ENCODE measurements around the gene MFNG.

MFNG gene

GRCh38 chr22:37427135-37427710, 59.0 kb downstream of the MFNG start, which contains the start of gene ELFN2:
Gene ELFN2, minus strand, starts transcription at chr22:37427479. Its CDS starts 51,945 bp downstream, at chr22:37375534.
- TF ChIP-seq, protein P1, sequence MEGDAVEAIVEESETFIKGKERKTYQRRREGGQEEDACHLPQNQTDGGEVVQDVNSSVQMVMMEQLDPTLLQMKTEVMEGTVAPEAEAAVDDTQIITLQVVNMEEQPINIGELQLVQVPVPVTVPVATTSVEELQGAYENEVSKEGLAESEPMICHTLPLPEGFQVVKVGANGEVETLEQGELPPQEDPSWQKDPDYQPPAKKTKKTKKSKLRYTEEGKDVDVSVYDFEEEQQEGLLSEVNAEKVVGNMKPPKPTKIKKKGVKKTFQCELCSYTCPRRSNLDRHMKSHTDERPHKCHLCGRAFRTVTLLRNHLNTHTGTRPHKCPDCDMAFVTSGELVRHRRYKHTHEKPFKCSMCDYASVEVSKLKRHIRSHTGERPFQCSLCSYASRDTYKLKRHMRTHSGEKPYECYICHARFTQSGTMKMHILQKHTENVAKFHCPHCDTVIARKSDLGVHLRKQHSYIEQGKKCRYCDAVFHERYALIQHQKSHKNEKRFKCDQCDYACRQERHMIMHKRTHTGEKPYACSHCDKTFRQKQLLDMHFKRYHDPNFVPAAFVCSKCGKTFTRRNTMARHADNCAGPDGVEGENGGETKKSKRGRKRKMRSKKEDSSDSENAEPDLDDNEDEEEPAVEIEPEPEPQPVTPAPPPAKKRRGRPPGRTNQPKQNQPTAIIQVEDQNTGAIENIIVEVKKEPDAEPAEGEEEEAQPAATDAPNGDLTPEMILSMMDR (IDR thresholded peaks at IDR 0.05; ENCODE audit: low read depth, low read length, missing control alignments): no peak
- no peak for DNase-seq (ENCODE audit: low read depth)
- in situ Hi-C loops (cut with HindIII; ENCODE audit: low sequenced_read_pairs): no loop called here
- H3K4me3 ChIP-seq (ENCODE audit: low read depth, low read length): peak within 1 kb of the TSS; percentile 49

- in situ Hi-C loops (cut with HindIII; ENCODE audit: low sequenced_read_pairs): no loop called here
Measured at GRCh38 chr22:37426706-37427134, 59.5 kb downstream of the MFNG start.

DNA sequence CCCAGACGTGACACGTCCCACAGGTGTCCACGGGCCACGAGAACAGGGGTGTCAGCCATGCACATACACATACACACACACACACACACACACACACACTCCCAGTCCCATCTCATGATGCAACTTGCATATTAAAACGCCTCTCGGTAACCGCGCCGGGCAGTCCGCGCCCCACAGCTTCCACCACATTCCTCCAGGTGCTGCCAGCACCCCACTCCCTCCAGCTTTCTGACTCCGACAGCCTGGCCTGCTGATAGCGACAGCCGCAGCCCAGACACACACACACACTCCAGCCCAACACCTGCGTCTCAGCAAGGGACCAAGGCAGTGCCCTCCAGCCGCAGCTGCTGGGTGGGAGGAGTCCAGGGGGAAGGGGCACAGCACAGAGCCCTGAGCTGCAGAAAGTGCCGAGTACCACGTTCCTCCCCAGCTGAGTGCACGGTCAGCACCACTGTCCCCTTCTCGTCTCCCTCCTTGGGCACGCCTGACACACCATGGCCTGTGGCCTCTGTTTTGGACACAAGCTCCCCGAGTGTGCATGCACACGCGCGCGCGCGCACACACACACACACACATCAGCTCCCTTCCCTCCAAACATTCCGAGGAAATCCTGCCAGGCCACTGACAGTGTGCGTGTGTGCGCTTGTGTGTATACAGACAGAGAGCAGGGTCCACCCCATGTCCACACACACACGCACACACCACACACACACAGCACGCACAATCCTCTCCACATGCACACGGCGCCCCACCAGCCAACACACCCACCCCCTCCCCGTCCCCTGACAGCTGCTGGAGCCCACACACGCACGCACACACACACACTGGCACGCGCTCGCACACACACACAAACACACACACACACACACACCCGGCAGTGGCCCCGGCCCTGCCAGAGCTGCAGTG, 60.1 kb downstream of the MFNG start:
- TF ChIP-seq, protein P1 (IDR thresholded peaks at IDR 0.05; ENCODE audit: low read depth, low read length, missing control alignments): no peak
- in situ Hi-C loops (cut with HindIII; ENCODE audit: low sequenced_read_pairs): no loop called here
- H3K4me3 ChIP-seq (ENCODE audit: low read depth, low read length): peak overlapping the region; percentile 49

More at GRCh38 chr22:37426706-37427134, 59.5 kb downstream of the MFNG start:
- peak overlapping the region; percentile 49 for H3K4me3 ChIP-seq (ENCODE audit: low read depth, low read length)
- DNase-seq (ENCODE audit: low read depth): no peak
- TF ChIP-seq, protein P1 (IDR thresholded peaks at IDR 0.05; ENCODE audit: low read depth, low read length, missing control alignments): no peak

DNA sequence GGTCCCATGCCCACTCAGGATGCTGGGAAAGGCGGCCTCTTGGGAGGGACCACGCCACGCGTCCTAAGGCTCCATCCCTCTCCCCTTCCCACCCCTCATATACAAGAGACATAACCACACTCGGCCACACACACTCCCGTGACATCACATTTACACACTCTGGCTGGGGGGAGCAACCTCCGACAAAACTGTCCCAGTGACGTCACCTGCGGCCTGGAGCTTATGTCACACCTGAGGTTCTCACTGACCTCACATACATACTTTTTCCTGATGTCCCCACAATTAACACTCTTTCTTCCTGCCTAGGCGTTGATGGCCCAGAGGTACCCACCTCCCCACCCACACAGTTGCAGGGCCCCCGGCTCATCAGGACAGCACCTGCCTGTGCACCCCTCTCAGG, 60.8 kb downstream of the MFNG start:
- no peak overlapping the region for H3K4me3 ChIP-seq (ENCODE audit: low read depth, low read length)
- DNase-seq (ENCODE audit: low read depth): no peak
- in situ Hi-C loops (cut with HindIII; ENCODE audit: low sequenced_read_pairs): no loop called here
- TF ChIP-seq, protein P1 (IDR thresholded peaks at IDR 0.05; ENCODE audit: low read depth, low read length, missing control alignments): no peak

More for the DNA sequence above, 60.1 kb downstream of the MFNG start:
- DNase-seq (ENCODE audit: low read depth): no peak

DNA sequence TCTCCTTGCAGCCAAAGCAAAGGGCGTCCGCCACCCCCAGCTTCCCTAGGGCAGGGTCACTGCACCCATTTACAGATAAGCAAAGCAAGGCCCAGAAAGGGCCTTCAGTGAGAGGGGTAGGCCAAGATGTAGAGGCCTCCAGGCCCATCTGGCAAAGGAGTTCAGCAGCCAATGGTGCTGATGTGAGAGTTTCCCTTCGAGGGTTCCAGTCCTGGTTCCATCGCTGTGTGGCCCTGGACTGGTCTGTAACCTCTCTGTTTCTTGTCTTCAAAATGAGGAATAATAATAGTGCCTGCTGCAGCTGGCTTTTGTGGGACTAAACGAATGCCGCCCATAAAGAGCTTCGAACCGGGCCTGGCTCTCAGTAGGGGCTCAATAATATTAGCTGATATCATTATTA, 62.9 kb downstream of the MFNG start:
- no peak for DNase-seq (ENCODE audit: low read depth)
- no peak overlapping the region for H3K4me3 ChIP-seq (ENCODE audit: low read depth, low read length)
- in situ Hi-C loops (cut with HindIII; ENCODE audit: low sequenced_read_pairs): no loop called here
- TF ChIP-seq, protein P1 (IDR thresholded peaks at IDR 0.05; ENCODE audit: low read depth, low read length, missing control alignments): no peak

GRCh38 chr22:37421468-37421877, 64.7 kb downstream of the MFNG start:
- no peak overlapping the region for H3K4me3 ChIP-seq (ENCODE audit: low read depth, low read length)
- TF ChIP-seq, protein P1 (IDR thresholded peaks at IDR 0.05; ENCODE audit: low read depth, low read length, missing control alignments): no peak
- DNase-seq (ENCODE audit: low read depth): no peak
- in situ Hi-C loops (cut with HindIII; ENCODE audit: low sequenced_read_pairs): no loop called here
